Measurements from ENCODE around the gene DPYSL4.

DPYSL4 gene

DNA sequence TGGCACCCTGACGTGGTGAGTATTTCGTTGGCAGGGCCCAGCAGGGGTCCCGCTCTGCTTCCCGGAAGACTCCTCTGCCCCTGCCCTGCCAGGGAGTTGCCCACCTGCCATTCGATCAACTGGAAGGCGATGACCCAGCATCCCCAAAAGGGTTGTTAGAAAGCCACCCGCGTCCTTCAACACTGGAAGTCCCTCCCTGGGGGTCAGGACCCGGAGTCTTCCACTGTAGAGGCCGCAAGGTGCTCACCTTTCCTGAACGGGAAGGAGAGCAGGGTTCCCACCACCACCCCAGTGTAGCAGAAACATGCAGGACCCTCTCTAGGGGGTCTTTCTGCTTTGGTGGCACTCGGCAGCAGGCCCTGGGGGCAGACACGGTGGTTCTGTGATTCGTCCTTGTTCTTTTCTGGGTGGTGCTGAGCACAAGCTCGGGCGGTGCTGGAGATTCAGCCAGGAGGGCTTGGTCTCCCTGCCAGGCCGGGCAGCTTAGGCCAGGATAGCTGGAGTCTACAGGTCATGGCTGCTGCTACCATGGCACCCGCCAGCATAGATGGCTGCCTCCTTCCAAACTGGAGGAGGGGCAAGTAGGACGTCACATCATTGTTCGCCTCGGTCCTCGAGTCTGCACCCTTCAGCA is 19.6 kb upstream of the DPYSL4 start:
- H3K36me3 ChIP-seq (ENCODE audit: insufficient read depth, low read length), result no peaks in the 10 kb centered on the region
- no peaks in the 10 kb centered on the region for H3K9me3 ChIP-seq (ENCODE audit: insufficient read depth, low read depth, low read length)
- H3K9ac ChIP-seq (ENCODE audit: low read depth, low read length), result no peak overlapping the region
- no peak overlapping the region for H3K27ac ChIP-seq (ENCODE audit: low read depth, low read length)
- H3K27me3 ChIP-seq (ENCODE audit: insufficient read depth, low read length), result no peaks in the 10 kb centered on the region
- WGBS, result 91% methylated on average over 22 of the region's 22 CpGs
- no peaks in the 10 kb centered on the region for H3K4me1 ChIP-seq (ENCODE audit: insufficient read depth, low read length)
- no peak overlapping the region for H3K4me3 ChIP-seq (ENCODE audit: low read length)

DNA sequence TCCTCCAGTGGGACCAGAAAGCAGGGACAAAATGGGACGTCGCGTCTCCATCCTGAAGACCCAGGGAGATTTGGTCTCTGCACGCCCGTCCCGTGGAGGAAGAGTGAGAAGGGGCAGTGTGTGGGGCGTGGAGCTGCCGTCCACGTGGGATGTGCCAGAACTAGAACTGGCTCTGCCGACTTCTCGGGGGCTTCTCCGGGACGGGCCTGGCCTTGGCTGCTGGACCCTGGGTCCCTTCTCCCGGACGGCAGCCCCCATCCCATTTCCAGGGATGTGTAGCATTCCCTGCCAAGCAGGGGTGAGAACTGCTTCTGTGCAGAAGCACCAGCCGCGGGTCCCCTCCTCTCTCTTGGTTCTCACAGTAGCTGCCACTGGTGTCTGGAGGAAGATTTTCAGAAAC is 18.8 kb upstream of the DPYSL4 start:
- H3K36me3 ChIP-seq (ENCODE audit: insufficient read depth, low read length), result no peaks in the 10 kb centered on the region
- H3K4me3 ChIP-seq (ENCODE audit: low read length), result no peak overlapping the region
- no peaks in the 10 kb centered on the region for H3K9me3 ChIP-seq (ENCODE audit: insufficient read depth, low read depth, low read length)
- H3K9ac ChIP-seq (ENCODE audit: low read depth, low read length), result no peak overlapping the region
- no peaks in the 10 kb centered on the region for H3K27me3 ChIP-seq (ENCODE audit: insufficient read depth, low read length)
- no peak overlapping the region for H3K27ac ChIP-seq (ENCODE audit: low read depth, low read length)
- 90% methylated on average over 17 of the region's 17 CpGs for WGBS
- H3K4me1 ChIP-seq (ENCODE audit: insufficient read depth, low read length), result no peaks in the 10 kb centered on the region

DNA sequence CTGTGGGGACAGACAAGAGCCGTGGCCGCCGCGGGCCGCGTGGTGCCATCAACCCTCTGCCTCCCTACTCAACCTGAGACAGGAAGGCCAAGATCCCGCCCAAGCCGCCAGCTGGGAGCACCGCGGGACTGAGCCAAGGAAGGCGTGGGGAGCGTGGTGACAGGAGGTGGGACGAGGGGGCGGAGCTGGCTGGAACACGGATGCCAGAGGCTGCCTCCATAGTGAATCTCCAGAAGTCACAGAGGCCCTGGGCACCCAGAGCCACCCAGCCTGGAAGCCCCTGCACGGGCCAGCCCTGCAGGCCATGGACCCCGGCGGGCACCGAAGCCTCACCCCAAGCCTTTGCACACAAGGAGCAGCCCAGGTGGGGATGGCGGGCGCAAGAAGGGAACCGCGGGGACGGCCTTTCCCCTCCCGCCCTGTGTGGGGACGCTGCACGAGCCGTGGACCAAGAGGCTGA is 18.1 kb upstream of the DPYSL4 start:
- Histone ChIP-seq H3K9me3 (ENCODE audit: insufficient read depth, low read depth, low read length) (no peaks in the 10 kb centered on the region), H3K9ac (ENCODE audit: low read depth, low read length) (no peak overlapping the region), H3K4me3 (ENCODE audit: low read length) (no peak overlapping the region), H3K27ac (ENCODE audit: low read depth, low read length) (no peak overlapping the region), H3K36me3 (ENCODE audit: insufficient read depth, low read length) (no peaks in the 10 kb centered on the region), H3K27me3 (ENCODE audit: insufficient read depth, low read length) (no peaks in the 10 kb centered on the region), H3K4me1 (ENCODE audit: insufficient read depth, low read length) (no peaks in the 10 kb centered on the region)
- 78% methylated on average over 27 of the region's 28 CpGs for WGBS

DNA sequence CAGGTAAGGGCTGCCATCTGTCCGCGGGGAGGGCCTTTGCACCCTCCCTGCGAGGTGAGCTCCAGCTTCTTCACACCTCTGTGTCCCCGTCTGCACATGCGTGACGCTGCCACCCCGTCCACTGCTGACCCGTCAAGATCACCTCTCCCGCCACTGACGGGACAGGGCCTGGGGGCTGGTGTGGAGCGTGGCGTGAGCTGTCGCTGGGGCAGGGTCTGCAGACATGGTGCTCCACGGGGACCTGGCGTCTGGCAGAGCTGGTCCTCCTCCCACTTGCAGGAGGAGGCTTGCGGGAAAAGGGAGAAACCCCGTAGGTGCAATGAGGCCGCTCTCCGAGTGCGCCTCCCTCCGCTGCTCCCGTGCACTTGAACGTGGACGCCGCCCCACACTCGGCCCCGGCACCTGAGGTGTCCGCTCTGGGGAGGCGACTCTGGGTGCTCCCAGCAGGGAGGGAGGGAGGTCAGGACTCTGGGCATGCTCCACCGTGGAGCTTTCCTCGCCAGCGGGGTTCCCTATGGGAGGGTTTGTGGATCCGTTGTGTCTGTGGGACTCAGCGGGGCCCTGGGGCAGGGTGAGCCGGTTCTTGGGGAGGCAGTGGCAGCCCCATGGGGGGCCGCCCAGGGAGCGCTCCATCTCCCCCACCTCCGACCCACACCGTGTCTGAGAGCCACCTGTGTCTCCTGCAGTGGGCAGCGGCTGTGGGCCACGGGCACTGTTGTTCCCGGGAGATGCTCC is 17.6 kb upstream of the DPYSL4 start:
- no peaks in the 10 kb centered on the region for H3K27me3 ChIP-seq (ENCODE audit: insufficient read depth, low read length)
- H3K4me1 ChIP-seq (ENCODE audit: insufficient read depth, low read length), result no peaks in the 10 kb centered on the region
- no peak overlapping the region for H3K27ac ChIP-seq (ENCODE audit: low read depth, low read length)
- no peaks in the 10 kb centered on the region for H3K9me3 ChIP-seq (ENCODE audit: insufficient read depth, low read depth, low read length)
- no peak overlapping the region for H3K4me3 ChIP-seq (ENCODE audit: low read length)
- H3K9ac ChIP-seq (ENCODE audit: low read depth, low read length), result no peak overlapping the region
- H3K36me3 ChIP-seq (ENCODE audit: insufficient read depth, low read length), result no peaks in the 10 kb centered on the region
- 94% methylated on average over 42 of the region's 42 CpGs for WGBS

DNA sequence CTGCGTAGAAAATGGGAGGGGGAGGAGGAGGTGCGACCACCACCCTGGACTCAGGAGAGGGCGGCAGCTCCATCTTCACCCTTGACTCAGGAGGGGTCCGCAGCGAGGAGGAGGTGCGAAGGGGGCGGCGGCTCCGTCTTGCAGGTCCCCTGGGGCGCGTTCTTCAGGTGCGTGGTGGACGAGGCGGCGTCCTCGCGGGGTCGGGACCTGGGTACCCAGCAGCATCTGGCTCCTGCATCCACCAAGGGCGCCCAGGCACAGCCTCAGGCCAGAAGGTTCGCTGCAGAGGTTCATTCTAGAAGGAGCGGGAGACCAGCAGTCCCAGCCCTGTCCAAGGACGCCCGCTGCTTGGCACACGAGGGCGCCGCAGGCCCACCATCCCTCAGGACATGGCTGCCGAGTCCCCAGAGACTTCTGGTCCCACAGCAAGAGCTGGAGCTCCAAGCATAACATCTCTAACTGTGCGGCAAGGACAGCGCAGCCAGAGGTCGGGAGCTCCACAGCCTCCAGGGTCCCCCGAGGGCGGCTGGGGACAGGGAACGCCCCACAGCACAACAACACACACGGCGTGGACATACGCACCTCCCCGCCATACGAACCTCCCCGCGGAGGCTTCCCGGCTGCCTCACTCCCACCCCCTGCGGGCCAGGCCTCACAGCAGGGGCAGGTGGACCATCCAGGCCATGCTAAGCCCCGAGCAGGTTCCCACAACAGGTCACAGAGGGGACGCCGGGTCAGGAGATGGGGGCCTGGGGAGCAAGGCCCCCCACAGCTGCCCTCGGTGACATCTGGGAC is 16.8 kb upstream of the DPYSL4 start:
- Histone ChIP-seq H3K27me3 (ENCODE audit: insufficient read depth, low read length) (no peaks in the 10 kb centered on the region), H3K4me1 (ENCODE audit: insufficient read depth, low read length) (no peaks in the 10 kb centered on the region), H3K36me3 (ENCODE audit: insufficient read depth, low read length) (no peaks in the 10 kb centered on the region), H3K9ac (ENCODE audit: low read depth, low read length) (no peak overlapping the region), H3K9me3 (ENCODE audit: insufficient read depth, low read depth, low read length) (no peaks in the 10 kb centered on the region), H3K27ac (ENCODE audit: low read depth, low read length) (no peak overlapping the region), H3K4me3 (ENCODE audit: low read length) (no peak overlapping the region)
- 90% methylated on average over 46 of the region's 46 CpGs for WGBS

DNA sequence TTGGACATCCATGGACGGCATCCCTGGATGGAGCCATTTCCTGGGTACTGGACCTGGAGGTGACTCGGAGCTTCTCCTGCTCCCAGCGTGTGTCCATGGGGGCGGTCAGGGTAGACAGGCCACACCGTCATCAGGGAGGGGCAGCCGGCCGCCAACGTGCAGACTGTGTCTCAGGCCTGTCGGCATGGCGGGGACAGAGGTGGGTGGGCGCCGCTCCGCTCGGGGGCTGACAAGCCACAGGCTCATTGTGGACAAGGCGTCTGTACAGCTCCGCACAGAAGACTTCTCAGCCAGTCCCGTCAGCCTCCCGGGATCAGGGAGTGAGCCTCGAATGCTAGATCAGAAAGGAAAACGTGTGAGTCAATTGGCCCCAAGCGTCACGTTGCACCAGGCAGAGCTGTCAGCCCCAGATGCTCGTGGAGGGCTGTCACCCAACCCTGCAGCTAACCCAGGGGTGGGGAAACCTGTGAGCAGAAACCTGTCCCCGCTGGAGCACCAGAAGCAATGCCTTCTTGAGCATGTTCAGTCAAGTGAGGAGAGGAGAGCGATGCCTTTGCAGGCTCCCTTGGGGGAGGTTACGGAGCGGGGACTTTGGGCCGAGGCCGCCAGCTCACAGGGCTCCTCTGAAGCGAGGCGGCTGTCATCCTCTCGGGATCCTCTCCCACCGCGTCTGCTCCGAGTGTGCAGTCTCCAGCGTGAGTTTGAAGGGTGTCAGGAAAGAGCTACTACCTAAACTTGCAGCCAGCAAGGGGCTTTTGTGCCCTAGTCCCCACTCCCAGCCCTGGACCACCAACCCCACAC is 16.0 kb upstream of the DPYSL4 start:
- Histone ChIP-seq H3K27ac (ENCODE audit: low read depth, low read length) (no peak overlapping the region), H3K9ac (ENCODE audit: low read depth, low read length) (no peak overlapping the region), H3K27me3 (ENCODE audit: insufficient read depth, low read length) (no peaks in the 10 kb centered on the region), H3K36me3 (ENCODE audit: insufficient read depth, low read length) (no peaks in the 10 kb centered on the region), H3K4me1 (ENCODE audit: insufficient read depth, low read length) (peaks cover under 1% of the 10 kb centered on the region; the same call in 1 of the 2 replicates), H3K9me3 (ENCODE audit: insufficient read depth, low read depth, low read length) (no peaks in the 10 kb centered on the region), H3K4me3 (ENCODE audit: low read length) (no peak overlapping the region)
- 86% methylated on average over 36 of the region's 36 CpGs for WGBS

DNA sequence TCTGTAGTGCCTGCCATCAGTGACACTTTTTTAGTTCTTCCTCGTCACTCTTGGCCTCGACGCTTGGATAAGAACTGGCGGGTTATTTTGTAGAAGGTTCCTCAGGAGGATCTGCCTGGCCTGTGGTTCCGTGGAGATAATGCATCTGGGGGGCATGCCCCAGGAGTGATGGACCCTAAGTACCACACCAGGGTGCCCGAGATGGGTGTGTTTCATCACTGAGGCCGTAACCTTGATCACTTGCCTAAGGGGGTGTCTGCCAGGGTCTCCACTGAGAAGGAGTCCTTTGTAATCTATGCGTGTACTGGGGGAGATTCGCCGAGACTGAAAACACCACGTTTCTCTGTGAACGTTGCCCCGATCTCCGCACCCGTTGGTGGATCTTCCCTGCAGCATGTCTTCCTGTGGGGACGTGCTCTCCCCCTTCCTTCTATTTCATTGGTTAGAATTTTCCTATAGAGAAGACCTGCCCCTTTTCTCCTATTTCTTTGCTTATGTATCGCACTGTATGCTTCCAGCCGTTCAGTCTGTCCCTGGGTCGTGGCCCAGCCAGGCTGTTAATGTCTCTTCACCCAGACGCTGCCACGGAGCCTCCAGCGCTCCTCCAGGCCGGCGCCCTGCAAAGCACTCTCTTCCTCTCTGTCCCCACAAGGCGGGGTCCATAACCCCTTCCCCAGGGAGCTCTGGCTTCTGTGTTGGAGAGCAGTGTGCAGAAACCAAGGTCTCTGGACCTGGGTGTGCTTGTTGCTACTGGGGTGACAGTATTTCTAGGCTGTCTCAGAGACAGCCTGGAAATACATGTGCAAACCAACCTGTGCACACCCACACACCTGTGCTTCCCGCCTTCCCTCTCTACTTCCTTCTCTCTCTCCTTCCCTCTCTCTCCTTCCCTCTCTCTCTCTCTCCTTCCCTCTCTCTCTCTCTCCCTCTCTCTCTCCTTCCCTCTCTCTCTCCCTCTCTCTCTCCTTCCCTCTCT is 14.4 kb upstream of the DPYSL4 start:
- H3K27ac ChIP-seq (ENCODE audit: low read depth, low read length), result no peak overlapping the region
- H3K36me3 ChIP-seq (ENCODE audit: insufficient read depth, low read length), result no peaks in the 10 kb centered on the region
- no peaks in the 10 kb centered on the region for H3K9me3 ChIP-seq (ENCODE audit: insufficient read depth, low read depth, low read length)
- no peak overlapping the region for H3K4me3 ChIP-seq (ENCODE audit: low read length)
- 66% methylated on average over 26 of the region's 26 CpGs for WGBS
- peaks cover 15% of the 10 kb centered on the region for H3K27me3 ChIP-seq (ENCODE audit: insufficient read depth, low read length)
- peaks cover 8% of the 10 kb centered on the region; the same call in 1 of the 2 replicates for H3K4me1 ChIP-seq (ENCODE audit: insufficient read depth, low read length)
- H3K9ac ChIP-seq (ENCODE audit: low read depth, low read length), result no peak overlapping the region

DNA sequence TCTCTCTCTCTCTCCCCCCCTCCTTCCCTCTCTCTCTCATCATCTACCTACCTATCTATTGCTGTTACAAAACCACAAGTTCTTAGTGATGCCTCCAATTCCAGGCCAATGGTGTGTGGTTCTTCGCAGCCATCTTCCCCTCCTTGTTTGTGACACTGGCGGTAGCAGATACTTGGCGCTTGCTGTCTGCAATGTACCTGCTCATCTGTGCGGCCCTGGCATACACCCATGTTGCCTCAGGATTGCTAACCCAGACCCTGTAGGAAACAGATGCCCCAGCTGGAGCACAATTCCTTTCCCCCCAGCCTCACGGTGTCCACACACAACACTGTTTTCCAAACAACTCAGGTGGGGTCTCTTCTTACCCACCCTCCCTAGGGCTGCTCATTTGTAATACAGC is 13.6 kb upstream of the DPYSL4 start:
- peaks cover 19% of the 10 kb centered on the region for H3K27me3 ChIP-seq (ENCODE audit: insufficient read depth, low read length)
- no peak overlapping the region for H3K9ac ChIP-seq (ENCODE audit: low read depth, low read length)
- H3K4me1 ChIP-seq (ENCODE audit: insufficient read depth, low read length), result peaks cover 8% of the 10 kb centered on the region; the same call in 1 of the 2 replicates
- WGBS, result 86% methylated on average over 5 of the region's 5 CpGs
- H3K36me3 ChIP-seq (ENCODE audit: insufficient read depth, low read length), result no peaks in the 10 kb centered on the region
- H3K9me3 ChIP-seq (ENCODE audit: insufficient read depth, low read depth, low read length), result no peaks in the 10 kb centered on the region
- no peak overlapping the region for H3K4me3 ChIP-seq (ENCODE audit: low read length)
- no peak overlapping the region for H3K27ac ChIP-seq (ENCODE audit: low read depth, low read length)

DNA sequence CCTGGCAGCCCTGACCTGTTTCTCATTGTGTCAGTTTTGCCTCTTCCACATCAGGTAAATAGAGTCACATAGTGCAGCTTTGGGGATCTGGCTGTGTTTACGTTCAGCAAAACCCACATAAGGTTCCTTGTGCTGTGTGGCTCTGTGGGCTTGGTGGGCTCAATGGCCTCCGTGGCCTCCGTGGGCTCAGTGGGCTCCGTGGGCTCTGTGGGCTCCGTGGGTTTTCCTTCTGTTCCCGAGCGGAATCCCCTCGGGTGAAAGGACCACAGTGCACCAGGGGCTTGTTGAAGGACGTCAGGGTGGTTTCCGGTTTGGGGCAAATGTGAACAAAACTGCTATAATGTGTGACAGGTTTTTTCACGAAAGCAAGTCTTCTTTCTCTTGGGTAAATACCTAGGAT is 12.5 kb upstream of the DPYSL4 start:
- H3K9me3 ChIP-seq (ENCODE audit: insufficient read depth, low read depth, low read length), result no peaks in the 10 kb centered on the region
- peaks cover 8% of the 10 kb centered on the region; the same call in 1 of the 2 replicates for H3K4me1 ChIP-seq (ENCODE audit: insufficient read depth, low read length)
- no peak overlapping the region for H3K27ac ChIP-seq (ENCODE audit: low read depth, low read length)
- H3K36me3 ChIP-seq (ENCODE audit: insufficient read depth, low read length), result no peaks in the 10 kb centered on the region
- H3K9ac ChIP-seq (ENCODE audit: low read depth, low read length), result no peak overlapping the region
- WGBS, result 90% methylated on average over 11 of the region's 11 CpGs
- peaks cover 19% of the 10 kb centered on the region for H3K27me3 ChIP-seq (ENCODE audit: insufficient read depth, low read length)
- H3K4me3 ChIP-seq (ENCODE audit: low read length), result no peak overlapping the region

DNA sequence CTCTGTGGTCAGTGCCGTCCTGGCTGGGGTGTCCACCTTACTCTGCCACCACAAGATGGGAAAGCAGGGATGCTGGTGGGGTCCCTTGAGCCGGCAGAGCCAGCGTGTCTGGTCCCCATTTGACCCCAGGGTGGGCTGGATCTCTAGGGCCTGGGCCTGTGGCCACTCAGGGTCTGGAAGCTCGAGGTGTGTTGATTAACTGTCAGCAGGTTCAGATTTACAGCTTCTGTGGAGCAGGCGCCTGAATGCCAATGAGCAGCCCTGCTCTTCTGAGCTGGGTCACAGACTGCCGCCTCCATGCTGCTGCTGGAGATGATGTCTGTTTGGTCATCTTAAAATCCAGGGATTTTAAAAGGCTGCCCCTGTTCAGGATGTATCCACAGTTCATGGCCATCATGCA is 11.3 kb upstream of the DPYSL4 start:
- H3K9ac ChIP-seq (ENCODE audit: low read depth, low read length), result no peak overlapping the region
- peaks cover 8% of the 10 kb centered on the region; the same call in 1 of the 2 replicates for H3K4me1 ChIP-seq (ENCODE audit: insufficient read depth, low read length)
- H3K27me3 ChIP-seq (ENCODE audit: insufficient read depth, low read length), result peaks cover 19% of the 10 kb centered on the region
- no peaks in the 10 kb centered on the region for H3K9me3 ChIP-seq (ENCODE audit: insufficient read depth, low read depth, low read length)
- H3K36me3 ChIP-seq (ENCODE audit: insufficient read depth, low read length), result no peaks in the 10 kb centered on the region
- WGBS, result 80% methylated on average over 6 of the region's 6 CpGs
- H3K27ac ChIP-seq (ENCODE audit: low read depth, low read length), result no peak overlapping the region
- no peak overlapping the region for H3K4me3 ChIP-seq (ENCODE audit: low read length)

Measured in HUES64 (cell line).